Measurements from ENCODE around the gene SIPA1L2. TPM values are rescaled to one million over a fixed set of nuclear protein-coding genes. Genes with fewer than 3 reads are reported as not detected.
A peak's percentile ranks its signal among the peaks of the same experiment; 100 is the strongest.

SIPA1L2 gene
- total RNA-seq, 4 donors from 2014 or later, result 20.5 to 111 (median 39.8) TPM

DNA sequence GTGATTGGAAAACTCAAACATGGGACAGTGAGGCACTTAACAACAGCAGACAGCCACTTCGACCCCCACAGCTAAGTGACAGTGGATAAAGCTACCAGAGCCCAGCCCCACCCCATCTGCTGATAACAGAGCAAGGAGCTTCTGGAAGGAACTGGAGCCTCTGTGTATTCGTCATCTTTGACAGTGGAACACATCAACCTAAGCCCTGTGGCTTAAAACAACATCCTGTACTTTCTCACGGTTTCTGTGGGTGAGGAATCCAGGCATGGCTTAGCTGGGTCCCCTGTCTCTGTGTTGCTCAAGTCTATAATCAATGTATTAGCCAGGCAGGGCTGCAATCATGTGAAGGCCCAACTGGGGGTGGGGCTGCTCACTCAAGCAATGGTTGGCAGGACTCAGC, 18.4 kb upstream of the SIPA1L2 start:
- TF ChIP-seq CTCF (IDR thresholded peaks at IDR 0.05), result no peak
- no peak for ATAC-seq (ENCODE audit: low FRiP score)
- DNase-seq (ENCODE audit: low spot score), result no peak

GRCh38 chr1:232644209-232644608, 14.3 kb upstream of the SIPA1L2 start:
- TF ChIP-seq CTCF (IDR thresholded peaks at IDR 0.05), result no peak
- no peak for ATAC-seq (ENCODE audit: low FRiP score)

GRCh38 chr1:232643251-232643650, 13.3 kb upstream of the SIPA1L2 start:
- ATAC-seq (ENCODE audit: low FRiP score) (no peak), DNase-seq (ENCODE audit: low spot score) (no peak)
- no peak for TF ChIP-seq CTCF (IDR thresholded peaks at IDR 0.05)

More at GRCh38 chr1:232644209-232644608, 14.3 kb upstream of the SIPA1L2 start:
- no peak for DNase-seq (ENCODE audit: low spot score)

DNA sequence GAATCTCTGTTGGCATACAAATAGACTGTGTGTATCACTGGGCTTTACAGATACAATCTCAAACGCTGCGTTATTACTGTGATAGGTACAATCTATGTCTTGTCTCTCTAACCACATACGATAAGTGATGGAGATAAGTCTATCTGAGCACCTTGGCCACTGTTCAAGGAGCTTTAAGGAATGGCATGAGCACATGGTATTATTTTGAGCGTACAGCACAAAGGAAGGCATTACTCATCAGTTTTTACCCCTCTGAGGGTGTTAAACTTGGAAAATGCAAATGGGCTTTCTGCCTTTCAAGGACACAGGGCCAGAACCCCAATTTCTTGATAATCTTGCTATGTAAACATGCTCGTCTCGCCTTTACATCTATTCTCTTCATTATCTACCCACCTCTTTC, 11.6 kb upstream of the SIPA1L2 start:
- TF ChIP-seq CTCF (IDR thresholded peaks at IDR 0.05), result no peak
- DNase-seq (ENCODE audit: low spot score), result no peak
- ATAC-seq (ENCODE audit: low FRiP score), result no peak

DNA sequence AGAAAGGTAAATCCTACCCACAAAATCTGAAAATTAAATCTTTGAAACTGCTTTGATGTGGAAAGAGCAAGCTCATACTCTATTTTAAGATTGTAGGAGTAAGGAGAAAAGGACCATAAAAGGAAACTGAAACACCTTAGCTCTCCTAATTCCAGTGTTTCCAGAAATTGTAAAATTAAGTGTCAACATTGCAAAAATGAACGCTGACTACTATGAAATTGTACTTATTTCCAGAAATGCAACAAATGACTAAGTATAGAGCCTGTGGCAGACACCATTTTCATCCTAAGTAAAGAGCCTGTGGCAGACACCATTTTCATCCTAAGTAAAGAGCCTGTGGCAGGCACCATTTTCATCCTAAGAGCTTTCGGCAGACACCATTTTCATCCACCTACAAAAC, 6.9 kb upstream of the SIPA1L2 start:
- TF ChIP-seq CTCF (IDR thresholded peaks at IDR 0.05), result no peak
- DNase-seq (ENCODE audit: low spot score) (no peak), ATAC-seq (ENCODE audit: low FRiP score) (no peak)

DNA sequence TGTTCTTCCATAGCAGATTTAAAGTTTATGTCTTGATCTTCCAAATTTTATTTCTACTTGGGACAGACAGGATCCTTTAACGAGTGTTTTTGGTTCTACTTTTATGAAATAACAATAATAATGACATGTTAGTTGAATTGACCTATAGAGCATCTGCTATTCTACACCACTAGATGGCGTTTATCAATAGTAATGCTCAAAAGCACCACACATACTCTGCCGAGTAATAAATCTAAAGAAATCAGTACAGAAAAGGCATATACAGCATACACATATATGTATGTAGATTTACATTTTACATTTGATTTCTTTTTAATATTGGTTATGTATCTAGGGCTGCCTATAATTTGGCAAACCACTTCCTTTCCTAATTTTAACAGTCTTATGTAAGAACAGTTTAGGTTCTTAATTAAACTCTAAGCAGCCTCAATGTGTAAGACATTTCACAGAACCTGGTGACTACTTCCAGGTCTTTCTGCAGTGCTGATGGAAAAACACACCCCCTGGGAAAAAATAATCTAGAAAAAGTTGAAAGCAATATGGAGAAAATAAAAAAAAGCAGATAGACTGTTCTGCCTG, 5.9 kb upstream of the SIPA1L2 start:
- no peak for DNase-seq (ENCODE audit: low spot score)
- peak in 1 of 3 donors; percentile 36 for TF ChIP-seq CTCF (IDR thresholded peaks at IDR 0.05)
- peak; percentile 52 for ATAC-seq (ENCODE audit: low FRiP score)

DNA sequence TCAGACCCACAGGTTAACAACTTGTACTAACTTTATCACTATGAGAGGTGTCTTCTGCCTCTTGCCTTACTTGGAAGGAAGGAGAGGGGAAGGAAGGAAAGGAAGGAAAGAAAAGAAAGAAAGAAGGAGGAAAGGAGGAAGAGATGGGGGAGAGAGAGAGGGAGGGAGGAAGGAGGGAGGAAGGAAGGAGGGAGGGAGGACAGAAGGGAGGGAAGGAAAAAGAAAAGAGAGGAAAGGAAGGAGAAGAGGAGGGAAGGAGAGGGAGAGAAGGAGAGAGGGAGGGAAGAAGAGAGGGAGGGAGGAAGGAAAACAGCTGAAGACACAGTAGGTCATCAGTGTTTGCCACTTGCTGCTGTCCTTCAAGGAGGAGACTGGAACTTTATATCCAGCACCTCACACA, 5.3 kb upstream of the SIPA1L2 start:
- DNase-seq (ENCODE audit: low spot score) (no peak), ATAC-seq (ENCODE audit: low FRiP score) (no peak)
- TF ChIP-seq CTCF (IDR thresholded peaks at IDR 0.05), result no peak
